NOMO-1 treated with DMSO at 0.1 percent for 48 hours (cell line): ENCODE measurements around the gene PAPLN.
"Not testable (repeated sequence)": the region's sequence is repeated elsewhere in the genome, so short reads cannot be mapped to it uniquely, and the experiment has no call there.

Source experiments
- DNase-seq: peaks from one replicate; lab custom pipeline; 2025; ENCODE audit not compliant: unreplicated experiment; lab: John Stamatoyannopoulos, UW

The PAPLN gene

GRCh38 chr14:73237219-73237785 is at the start of gene PAPLN:
PAPLN (plus strand) TSS chr14:73237506; CDS start chr14:73239779, 2,273 bp downstream.
- DNase-seq, result peak; percentile 38

- DNase-seq, result no peak
These were observed 48.8 kb upstream of the PAPLN start for GRCh38 chr14:73188501-73188911.

GRCh38 chr14:73189651-73190050 is 47.7 kb upstream of the PAPLN start:
- DNase-seq, result no peak

GRCh38 chr14:73191441-73191840 is 45.9 kb upstream of the PAPLN start:
- no peak for DNase-seq

- not testable (repeated sequence) for DNase-seq
These were observed 43.0 kb upstream of the PAPLN start for GRCh38 chr14:73194306-73194705.

- DNase-seq, result no peak
These were observed 39.1 kb upstream of the PAPLN start for GRCh38 chr14:73198253-73198652.

- DNase-seq, result no peak
These were observed 33.8 kb upstream of the PAPLN start for GRCh38 chr14:73203527-73203926.

GRCh38 chr14:73207615-73208014 is 29.7 kb upstream of the PAPLN start:
- DNase-seq, result no peak

GRCh38 chr14:73208390-73208789 is 28.9 kb upstream of the PAPLN start:
- DNase-seq, result no peak

- no peak for DNase-seq
These were observed 28.5 kb upstream of the PAPLN start for GRCh38 chr14:73208846-73209245.

- no peak for DNase-seq
These were observed 27.4 kb upstream of the PAPLN start for GRCh38 chr14:73209953-73210352.

GRCh38 chr14:73211251-73212040 is 25.9 kb upstream of the PAPLN start:
- no peak for DNase-seq

- DNase-seq, result no peak
These were observed 21.3 kb upstream of the PAPLN start for GRCh38 chr14:73216030-73216429.

GRCh38 chr14:73217411-73217810 is 19.9 kb upstream of the PAPLN start:
- DNase-seq, result no peak

GRCh38 chr14:73220061-73220460 is 17.2 kb upstream of the PAPLN start:
- no peak for DNase-seq

- no peak for DNase-seq
These were observed 16.7 kb upstream of the PAPLN start for GRCh38 chr14:73220634-73221033.

GRCh38 chr14:73221945-73222344 is 15.4 kb upstream of the PAPLN start:
- no peak for DNase-seq

GRCh38 chr14:73223049-73223448 is 14.3 kb upstream of the PAPLN start:
- no peak for DNase-seq

GRCh38 chr14:73225496-73225895 is 11.8 kb upstream of the PAPLN start:
- no peak for DNase-seq

GRCh38 chr14:73227812-73228781 is 9.2 kb upstream of the PAPLN start:
- no peak for DNase-seq

- DNase-seq, result no peak
These were observed 7.3 kb upstream of the PAPLN start for GRCh38 chr14:73230051-73230450.
